HG03039 (cell line): Measurements from ENCODE around the gene DPM1.

ENCODE experiments used
- ATAC-seq: cut with Tn5 transposase; IDR thresholded peaks from one replicate; pipeline ENCODE4 v1.9.1; 2021; ENCODE audit warnings: mild to moderate bottlenecking, moderate library complexity; ENCODE audit not compliant: unreplicated experiment

Gene DPM1

DNA sequence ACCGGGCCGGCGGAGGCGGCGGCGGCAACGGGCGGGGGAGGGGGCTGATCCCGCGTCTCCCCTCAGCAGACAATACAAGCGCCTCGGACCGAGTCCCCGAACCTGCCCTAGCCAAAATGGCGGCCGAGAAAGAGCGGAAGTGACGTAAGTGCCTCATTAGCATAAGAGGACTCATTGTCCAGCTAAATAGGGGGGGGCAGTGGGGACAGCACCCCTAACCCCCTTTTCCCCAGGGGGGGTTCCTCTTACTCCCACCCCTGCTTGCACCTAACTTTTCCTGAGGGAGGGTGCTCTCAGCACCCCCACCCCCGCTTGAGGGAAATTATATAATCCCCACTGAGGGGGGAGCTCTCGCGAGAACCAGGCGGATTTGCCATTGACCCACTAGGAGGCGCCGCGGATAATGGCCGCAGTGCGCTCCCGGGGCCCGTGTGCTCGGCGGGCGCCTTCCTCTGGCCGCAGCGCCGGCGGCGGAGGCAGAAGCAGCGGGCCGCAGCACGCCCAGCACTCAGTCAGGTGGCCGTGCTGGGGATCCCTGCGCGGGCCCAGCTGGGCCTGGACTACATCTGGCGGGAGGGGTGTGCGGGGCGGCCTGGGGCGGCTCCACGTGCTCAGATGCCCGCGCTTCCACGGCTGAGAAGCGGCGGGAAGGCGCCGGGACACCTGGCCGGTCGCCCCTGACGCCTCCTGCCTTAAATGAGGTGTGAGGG lies 26.9 kb downstream of the DPM1 start, which contains the start of gene ADNP:
TSS of gene ADNP (minus strand) at position 132 of the 710 bp plus-strand sequence. CDS start 27,441 bp downstream, outside the sequence.
- peak; percentile 49 for ATAC-seq

DNA sequence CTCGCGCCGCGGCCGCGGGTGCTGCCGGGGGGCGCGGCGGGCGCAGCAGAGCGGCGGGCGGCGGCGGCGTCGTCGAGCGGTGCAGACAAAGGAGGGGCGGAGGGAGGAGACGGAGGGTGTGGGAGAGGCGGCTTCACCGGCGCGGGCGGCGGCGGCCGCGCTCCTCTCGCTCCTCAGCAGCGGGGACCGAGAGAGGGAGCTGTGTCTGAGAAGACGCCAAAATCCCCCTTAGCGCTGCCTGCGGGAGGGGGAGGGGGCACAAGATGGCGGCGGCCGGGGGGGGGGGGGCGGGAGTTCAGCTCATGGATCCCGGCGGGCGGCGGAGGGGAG lies 27.4 kb downstream of the DPM1 start:
- ATAC-seq: no peak

DNA sequence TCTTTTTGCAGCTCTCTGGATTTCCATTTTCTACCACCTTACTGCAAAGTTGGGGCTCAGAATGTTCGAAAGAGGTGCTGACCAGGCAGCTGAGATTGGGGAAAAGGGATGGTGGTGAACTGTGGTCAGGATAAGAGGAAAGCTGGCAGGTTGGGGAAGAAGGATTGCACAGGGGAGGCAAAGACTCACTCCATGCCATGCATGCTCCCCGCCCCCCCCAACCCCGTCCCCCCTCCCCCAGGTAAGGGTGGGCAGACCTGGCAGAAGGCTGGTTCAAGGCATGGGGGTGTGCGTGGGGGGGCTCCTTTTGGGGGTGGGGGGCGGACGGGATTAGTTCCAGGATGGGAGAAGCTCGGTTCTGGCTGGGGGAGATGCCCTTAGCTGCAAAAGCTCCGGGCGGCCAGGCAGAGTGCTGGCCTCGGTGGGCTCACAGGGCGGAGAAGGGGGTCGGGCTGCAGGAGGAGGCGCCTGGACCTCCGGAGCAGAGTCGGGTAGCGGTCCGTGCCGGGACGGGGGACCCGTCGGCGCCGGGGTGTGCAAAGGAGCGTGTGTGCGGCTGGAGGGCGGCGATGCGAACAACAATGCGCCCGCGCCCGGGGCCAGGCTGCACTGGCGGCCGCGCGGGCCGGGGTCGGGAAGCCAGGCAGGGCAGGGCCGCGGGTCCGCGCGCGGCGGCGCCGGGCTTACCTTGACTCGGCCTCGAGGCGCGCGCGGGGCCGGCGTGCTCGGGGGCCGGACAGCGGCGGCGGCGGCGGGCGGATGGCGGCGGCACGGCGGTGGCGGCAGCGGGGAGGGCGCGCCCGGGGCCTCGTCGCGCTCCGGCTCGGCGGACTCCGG lies 28.0 kb downstream of the DPM1 start:
- peak; percentile 9 for ATAC-seq

DNA sequence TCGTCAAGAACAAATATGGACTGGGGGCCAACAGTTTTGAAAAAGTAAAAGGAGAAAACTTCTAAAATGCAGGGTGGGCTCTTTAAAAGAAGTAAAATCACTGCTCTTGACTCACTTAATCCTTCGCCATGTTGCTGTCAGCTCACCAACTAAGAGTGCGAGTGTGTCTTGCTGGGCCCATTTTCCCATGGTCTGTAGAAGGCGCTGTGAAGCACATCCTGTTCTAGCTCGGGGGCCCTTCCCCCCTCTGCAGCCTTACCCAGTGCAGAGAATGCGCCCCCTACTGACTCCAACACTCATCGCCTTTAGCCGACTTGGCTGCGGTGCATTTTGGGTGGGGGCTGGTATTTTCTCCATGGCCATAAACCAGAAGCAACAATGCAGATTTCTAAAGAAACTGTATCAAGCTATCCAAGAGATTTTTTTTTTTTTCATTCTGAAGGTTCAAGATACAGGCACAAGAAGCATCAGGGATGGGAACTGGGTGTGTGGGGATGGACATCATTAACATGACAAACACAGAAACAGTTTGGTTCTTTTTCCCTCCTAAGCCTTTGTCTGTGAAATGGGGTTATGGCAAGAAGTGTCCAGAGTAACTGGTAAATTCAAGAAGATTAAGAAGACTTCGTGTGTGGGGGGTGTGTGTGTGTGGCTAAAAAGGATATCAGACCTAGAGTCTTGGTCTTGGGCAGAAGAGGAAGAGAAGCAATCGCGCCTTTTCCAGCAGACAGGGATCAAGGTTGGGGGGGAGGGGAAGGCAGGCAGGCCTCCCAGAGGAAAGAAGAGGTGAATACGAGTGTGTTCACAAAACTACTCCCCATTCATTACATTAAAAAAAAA lies 28.8 kb downstream of the DPM1 start:
- peak; percentile 48 for ATAC-seq

DNA sequence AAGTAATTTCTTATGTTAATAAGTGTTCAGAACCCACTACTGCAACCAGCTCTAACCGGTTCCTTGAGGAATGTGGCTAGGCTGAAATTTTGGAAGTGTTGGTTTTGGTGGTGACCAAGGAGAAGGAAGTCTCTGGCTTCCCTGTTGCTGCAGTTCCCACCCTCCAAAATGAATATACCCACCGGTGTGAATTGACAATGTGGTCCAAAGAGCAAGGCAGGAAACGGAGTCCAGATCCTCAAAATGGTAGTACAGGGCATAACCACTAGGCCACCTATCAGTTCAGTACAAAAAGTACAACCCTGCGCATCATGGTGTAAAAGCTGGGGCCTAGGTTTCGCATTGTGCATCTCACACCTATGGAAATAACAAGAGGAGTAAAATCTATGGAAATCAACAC lies 29.9 kb downstream of the DPM1 start:
- ATAC-seq: no peak

DNA sequence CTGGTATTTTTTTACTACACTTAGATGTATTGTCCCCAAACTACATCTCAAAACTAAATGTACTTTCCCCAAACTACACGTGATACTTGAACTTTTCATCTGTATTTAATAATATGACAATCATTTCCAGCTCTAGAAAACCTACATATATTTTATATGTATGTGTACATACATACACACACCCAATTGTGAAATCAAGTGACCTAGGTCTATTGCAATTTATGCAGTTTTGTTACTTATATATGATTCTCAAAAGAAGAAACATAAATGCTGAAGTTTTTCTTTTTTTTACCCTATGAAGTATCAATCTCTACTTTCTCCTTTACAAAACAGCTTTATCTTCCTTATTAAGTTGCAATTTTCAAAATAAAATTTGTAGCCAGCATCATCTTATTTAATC lies 31.8 kb downstream of the DPM1 start:
- no peak for ATAC-seq

DNA sequence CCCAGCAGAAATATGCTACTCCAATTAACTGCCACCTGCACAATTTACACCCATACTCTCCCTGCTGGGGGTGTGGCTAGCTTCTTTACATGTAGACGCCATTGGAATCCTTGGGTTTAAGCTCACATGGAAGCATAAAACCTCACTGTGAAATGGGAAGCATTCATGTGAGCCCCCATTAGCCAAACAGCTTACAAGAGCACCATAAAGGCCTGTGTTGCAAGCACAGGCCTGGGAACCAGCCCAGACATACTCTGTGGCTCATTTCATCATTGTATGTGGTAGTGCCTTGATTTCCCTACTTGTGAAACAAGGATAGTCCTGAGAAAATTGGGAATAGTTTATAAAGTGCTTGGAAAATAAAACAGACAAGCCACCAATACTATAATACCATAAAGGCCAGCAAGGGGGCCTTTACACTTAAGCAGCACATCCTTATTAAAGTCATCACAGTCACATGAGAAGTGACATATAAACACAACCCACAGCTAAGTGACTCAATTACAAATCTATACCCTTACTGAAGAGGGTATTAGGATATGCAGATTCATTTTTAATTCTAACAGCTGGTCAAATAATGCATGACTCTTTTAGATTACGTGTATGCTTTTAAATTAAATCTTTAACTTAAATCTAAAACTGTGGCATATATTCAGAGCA lies 33.9 kb downstream of the DPM1 start:
- ATAC-seq: no peak

DNA sequence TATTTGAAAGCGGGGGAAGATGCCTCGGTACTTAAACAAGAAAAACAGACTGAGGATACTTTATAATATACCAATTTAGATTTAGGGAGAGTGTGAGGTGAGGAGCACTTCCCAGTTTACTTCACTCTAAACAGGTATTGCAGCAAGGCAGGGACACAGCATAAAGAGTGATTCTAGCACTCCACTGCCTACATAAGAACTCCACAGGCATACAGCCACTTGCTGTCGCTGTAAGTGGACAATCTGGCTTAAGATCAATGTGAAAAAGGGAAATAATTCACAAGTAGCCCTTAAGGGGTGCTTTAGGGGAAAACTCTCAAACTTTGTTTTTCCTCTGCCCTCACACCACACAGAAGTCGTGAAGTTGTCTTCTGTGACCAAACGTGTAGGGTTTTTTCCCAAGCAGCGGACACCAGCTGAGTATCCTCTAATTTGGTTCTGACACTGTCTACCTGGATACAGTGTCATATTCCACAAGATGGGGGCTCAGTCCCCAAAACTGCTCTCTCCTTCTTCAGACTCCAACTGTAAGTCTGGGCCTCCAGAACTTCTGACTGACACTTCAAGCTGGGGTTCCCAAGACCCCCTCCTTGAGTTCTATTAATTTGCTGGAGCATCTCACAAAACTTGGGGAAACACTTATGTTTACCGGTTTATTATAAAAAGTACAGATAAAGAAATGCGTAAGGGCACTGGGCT lies 36.4 kb downstream of the DPM1 start:
- no peak for ATAC-seq

DNA sequence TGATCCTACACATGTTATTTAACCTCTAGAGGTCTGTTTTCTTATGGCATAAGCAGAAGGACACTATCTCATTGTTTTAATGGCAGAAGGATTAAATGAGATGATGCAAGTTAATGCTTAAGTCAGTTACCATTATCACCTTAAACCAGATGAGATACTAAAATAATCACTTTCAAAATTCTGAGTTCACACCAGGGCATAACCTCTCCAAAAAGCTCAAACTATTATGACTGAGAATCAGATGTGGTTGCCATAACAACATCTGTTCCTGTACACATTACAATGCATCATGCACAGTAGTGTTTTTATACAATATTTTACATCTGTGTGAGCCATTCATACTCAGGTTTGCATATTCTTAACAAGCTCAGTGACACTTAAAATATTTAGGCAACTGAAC lies 37.3 kb downstream of the DPM1 start:
- no peak for ATAC-seq

DNA sequence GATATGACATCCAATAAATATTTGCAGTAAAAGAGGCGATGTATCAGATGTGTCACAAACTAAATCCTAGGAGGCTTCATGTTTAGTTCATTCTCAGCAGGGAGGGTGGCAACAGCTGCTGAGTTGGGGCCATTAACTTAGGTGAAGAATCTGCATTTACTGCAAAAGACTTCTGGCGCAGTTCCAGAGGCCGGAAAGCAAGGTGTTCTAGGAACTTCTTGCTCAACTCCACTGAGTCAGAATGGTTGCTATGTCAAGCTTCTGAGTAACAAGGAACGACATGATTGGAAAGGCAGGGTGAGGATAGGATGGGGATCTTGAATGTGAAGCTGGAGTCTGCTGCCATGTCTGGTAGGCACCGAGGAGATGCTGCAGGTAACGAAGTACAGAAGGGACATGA lies 38.8 kb downstream of the DPM1 start:
- no peak for ATAC-seq

DNA sequence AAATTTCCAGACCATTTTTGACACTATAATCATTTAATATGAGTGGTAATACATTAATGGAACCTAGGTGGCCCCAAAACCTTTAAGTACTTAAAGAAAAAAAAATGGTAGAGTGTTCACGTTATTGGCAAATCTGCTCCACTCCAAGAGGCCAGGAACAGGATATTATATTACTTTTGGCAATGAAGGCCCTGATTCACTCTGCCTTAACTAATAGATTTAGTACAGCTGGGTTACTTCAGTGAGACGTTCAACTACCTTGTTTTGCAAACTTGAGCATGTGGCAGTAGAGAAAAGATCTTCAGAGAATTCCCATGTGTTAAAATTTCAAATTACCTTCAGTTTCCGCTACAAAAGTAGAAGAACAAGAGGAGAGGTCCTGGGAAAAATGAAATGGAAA lies 39.9 kb downstream of the DPM1 start:
- ATAC-seq: no peak

DNA sequence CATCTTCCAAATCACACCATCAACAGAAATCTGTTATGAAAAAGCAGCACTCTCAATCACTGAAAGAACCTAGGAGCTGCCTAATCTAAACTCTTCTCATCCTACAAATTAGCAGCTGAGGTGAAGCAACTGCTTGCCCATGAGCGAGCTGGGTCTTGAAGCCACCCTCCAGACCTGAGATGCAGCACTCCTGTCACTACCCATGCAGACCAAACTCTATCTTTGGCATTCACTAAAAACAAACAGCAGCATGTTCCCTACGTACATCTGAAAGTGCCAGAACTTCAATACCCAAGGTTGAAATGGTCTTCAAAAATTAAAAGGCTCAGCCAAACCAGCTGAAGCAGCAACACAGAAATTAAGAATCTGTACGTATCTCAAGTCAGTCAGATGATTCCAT lies 41.4 kb downstream of the DPM1 start:
- ATAC-seq: no peak

DNA sequence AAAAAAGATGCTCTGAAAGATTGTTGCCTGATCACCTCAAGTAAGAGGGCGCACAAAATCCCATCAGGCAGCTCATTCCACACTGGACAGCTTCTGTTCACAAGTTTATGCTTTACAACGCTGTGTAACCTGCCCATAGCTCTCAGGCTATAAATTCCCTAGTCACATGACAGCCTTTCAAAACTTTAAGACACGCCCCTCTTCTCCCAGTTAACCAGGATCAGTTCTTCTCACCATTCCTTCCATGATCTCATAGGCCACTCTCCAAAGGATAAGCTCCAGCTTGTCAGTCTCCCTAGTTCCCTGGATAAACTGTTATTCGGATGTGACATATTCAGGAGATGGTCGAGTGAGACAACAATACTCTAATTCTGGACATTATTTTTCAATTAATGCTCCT lies 42.1 kb downstream of the DPM1 start:
- ATAC-seq: no peak

DNA sequence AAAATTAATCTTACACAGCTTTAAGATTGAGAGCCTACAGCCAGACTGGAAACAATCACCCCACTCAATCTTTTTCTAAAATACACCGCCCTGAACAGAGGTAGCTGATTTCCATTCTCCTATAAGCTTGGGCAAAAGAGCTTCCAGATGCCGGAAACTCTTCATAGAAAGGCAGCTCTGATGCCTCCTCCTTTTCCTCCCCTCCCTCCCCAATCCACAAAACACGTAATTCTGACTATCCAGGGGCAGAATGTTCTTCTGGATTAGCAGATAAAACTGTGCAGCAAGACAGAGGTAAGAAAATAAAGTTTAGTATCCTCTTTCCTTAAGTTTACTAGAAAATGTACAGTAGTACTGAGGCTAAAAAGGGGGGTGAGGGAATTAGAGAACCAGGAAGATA lies 42.9 kb downstream of the DPM1 start:
- ATAC-seq: no peak

DNA sequence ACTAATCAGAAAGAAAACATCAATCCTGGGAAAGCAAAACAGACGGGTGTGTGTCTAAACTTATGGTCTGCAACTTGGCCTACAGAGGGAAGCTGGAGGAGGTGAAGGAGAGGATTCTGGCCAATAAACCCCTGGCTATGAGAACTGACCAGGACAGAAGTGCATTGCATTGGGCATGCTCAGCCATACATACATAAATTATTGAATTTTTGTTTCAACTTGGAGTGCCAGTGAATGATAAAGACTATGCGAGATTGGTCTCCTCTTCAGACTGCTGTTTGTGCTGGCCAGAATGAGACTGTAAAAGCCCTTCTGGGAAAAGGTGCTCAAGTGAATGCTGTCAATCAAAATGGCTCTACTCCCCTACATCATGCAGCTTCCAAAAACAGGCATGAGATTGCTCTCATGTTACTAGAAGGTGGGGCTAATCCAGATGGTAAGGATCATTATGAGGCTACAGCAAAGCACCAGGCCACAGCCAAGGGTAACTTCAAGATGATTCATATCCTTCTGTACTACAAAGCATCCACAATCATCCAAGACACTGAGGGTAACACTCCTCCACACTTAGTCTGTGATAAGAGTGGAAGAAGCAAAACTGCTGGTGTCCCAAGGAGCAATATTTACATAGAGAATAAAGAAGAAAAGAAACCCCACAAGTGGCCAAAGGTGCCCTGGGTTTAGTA lies 44.5 kb downstream of the DPM1 start:
- ATAC-seq: no peak

DNA sequence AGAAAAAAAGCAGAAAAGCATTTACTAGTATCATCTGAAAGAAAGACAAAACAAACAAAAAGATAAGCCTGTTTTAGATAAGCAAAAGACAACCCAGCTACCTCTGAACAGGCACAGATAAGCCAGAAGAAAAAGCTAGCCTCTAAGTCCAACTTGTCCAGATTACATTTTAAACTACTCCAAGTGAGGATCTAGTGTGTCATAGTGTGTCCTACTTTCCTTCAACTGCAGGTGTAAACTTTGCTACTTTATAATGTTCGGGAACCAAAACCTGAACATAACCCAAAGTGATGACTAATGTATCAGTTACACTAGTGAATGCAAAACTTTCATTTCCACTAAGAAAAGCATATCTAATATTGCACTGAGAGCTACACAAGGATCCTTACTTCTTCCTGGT lies 46.6 kb downstream of the DPM1 start:
- ATAC-seq: no peak

DNA sequence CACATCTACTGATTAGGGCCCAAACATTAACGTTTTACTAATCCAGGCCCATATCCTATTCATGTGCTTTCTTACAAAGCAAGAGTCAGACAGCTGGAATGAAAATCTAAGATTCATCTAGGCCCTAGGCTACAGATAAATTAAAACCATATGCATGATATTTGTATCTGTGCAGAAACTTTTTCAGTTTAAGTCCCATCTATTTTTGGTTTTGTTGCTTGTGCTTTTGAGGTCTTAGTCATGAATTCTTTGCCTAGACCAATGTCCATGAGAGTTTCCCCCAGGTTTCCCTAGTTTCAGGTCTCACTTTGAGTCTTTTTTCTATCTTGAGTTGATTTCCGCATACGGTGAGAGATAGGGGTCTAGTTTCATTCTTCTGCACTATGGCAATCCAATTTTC lies 47.3 kb downstream of the DPM1 start:
- no peak for ATAC-seq

DNA sequence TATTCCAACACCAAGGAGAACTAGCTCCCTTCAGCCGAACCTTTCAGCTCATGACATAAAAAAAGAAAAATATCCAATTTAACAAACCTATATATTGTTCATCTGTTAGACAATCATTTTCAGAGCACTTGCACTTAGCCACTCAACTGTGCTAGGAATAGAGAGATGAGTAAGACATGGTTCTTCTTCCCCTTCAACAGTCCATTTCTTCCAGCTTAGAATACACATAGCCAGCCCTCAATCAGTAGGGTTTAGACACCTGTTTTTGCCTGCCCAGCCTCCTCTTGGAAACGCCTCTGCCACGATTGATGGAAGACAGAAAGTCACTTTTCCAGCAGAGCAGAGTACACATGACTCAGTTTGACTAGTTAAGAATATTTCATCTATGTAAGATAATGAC lies 48.9 kb downstream of the DPM1 start:
- ATAC-seq: no peak

DNA sequence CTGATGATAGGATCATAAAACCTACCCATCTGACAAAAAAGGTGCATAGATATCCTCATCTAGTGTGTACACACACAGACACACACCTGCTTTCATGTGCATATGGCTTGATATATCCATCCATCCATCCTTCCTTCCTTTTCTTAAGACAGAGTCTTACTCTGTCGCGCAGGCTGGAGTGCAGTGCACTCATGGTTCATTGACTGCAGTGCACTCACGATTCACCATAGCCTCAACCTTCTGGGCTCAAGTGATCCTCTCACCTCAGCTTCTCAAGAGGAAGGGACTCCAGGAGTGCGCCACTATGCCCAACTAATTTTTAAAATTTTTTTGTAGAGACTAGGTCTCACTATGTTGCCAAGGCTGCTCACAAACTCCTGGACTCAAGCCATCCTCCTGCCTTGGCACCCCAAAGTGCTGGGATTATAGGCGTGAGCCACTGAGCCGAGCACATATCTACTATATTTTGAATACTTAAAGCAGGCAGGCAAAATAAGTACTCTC lies 54.2 kb downstream of the DPM1 start:
- ATAC-seq: no peak
